Activated naive CD4-positive, alpha-beta T cell (primary cell): ENCODE data around the gene SHC1.

Source experiments
- DNase-seq, 4 experiments: peaks; one replicate each; lab custom pipeline; 2025; lab: John Stamatoyannopoulos, UW

The SHC1 gene, protein sequence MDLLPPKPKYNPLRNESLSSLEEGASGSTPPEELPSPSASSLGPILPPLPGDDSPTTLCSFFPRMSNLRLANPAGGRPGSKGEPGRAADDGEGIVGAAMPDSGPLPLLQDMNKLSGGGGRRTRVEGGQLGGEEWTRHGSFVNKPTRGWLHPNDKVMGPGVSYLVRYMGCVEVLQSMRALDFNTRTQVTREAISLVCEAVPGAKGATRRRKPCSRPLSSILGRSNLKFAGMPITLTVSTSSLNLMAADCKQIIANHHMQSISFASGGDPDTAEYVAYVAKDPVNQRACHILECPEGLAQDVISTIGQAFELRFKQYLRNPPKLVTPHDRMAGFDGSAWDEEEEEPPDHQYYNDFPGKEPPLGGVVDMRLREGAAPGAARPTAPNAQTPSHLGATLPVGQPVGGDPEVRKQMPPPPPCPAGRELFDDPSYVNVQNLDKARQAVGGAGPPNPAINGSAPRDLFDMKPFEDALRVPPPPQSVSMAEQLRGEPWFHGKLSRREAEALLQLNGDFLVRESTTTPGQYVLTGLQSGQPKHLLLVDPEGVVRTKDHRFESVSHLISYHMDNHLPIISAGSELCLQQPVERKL

DNA sequence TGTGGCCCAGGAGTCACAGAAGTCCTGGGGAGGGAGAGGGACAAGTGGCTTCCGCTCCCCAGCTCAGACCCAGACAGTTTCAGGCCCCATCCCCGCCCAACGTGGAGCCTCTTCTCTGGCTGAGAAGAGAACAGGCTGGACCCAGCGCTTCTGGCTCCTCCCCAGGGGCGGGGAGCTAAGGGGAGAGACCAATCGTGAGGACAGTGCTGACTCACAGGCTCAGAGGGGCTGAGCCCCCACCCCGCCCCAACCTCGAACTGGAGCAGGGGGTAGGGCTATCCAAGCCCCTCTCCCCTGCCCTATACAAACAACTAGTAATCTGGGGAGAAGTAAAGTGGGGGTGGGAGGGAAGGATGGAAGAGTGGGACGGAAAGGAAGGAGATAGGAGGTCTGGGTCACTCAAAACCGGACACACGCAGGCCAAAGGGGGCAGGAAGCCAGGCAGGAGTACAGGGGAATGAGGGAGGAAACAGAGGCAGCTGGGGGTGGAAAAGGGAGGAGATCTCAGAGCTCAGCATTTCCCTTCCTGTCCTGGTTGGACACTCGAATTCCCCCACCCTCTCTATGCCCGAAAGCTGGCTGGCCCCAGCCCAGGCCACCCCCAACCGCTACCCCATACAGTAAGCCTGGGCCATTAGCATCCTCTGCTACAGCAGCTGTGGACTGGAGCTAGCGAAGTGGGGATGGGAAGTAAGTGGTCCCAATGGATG is at the start of gene SHC1:
SHC1 (minus strand) TSS at position 117 of the 710 bp plus-strand sequence. CDS start 221 bp downstream, outside the sequence.
- peak in 1 of 4 experiments; percentile 20 for DNase-seq

DNA sequence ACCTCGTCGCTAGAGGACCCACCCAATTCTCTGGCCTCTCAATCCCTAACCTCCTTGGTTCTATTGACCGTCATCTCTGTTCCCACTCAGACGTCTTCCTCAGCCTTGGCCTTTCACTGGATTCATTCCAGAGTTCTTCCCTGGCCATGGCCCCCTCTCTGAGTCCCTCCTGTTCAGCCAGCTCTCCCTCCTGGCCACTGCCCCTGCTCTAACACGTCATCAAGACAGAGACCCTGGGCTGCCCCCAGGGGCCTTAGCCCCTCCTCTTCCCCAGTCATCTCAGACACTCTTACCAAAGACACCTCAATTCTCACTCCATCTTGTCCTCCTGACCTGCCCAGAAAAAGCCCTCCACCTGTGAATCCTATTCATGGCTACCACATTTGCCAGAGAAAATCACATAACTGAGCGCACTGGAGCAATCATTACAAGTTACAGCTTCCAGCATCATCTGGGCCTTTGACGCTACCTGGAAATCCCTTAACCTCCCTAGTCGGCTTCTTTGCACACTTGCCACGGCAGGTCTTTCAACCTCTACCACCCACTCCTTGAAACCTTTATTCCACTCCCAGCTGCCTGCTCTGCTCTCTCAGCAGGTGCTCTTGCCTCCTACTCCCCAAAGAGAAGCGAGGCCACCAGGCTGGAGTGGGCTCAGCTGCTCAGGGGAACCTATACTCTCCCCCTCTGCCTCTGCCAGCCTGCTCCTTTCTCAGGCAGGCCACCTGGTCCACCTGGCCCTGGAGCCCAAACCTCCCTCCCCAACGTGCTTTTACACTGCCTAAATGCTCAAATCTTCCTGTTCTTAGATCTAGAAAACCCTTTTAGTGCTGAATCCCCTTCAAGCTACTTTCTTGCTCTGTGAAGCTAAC is 49.1 kb upstream of the SHC1 start:
- DNase-seq, result no peak

DNA sequence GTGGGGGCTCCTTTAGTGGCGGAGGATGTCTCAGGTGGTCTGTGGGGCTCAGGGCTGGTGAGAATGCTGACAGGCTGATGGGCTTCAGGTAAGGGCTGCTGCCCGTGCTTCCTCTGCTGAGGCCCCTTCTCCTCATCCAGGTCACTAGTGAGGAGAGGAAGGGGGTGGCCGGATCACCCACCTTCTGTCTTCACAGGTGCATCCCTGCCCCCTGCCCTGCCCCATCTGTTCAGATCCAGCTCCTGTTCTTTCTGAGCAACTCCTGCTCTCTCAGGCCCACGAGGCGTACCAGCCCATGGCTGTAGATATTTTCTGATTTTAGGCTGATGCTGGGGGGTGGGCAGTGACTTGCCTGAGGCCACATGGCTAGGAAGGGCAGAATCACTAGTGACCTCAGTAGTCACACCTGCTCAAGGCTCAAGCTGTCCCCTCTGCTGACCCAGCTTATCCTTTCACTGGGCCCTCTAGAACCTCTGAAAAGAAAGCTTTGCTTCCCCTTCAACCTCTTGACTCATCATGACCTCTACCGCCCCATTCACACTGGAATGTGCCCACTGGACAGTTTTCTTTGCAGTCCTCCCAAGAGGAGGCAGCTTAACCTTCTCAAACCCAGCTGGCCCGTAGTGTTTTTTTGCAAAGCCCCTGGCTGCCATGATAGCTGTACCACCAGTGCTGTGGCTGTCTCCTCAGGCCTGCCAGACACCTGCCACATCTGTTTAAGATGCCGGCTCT is 48.2 kb upstream of the SHC1 start:
- DNase-seq, result no peak

DNA sequence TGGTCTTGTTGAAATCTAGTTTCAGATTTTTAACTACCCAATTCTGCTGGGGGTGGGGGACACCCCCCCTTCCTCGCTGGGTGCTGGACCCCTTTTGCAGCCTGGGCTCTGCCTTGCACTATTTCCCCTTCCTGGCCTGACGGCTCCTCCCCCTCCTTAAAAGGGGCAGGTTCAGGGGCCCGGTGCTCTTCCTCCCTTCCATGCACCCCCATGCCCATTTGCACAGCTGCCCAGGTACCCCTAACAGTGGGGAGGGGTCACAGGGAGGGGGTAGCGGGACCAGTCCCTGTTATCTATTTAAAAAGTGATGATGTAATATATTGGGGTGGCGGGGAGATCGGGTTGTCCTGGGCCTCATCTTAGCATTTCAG is 47.4 kb upstream of the SHC1 start:
- DNase-seq, result no peak

DNA sequence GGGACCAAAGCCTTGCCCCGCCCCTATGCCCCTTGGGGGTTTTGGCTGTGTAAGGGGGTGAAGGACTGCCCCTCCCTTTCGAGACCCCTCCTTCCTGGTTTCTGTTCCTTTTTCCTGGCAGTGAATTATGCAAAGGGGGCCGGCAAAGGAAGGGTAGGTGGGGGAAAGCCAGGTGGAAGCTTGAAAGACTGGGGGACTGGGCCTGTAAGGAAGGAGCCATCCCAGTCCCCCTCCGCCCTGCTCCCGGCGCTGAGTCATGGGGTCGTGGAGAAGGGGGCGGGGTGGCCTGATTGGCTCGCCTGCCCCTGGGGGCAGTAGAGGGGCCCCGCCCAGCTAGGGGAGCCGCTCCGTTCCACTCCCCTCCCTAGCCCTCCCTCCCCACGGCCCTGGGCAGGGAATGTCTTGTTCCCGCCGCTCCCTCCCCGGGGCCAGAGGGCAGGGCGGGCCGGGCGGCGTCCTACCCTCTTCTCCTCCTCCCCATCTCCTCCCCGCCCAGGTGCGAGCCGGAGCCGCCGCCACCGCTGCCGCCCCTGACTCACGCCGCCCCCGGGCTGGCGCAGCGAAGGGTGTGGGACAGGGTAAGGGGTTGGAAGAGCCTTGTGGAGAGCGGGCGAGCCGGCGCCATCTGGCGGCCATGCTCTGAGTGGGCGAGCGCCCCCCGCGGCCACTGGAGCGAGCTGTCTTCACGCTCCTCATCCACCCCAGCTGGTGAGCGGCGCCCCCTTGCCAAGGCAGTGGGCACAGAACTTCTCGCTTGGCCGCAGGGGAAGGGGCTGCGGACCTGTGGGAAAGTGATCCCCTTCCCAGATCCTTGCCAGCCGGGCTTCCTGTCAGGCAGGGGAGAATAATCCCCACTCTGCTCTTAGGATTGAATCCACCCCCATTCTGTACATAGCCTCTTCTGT is 46.7 kb upstream of the SHC1 start:
- peak; percentile 77 to 89 (median 80) for DNase-seq

DNA sequence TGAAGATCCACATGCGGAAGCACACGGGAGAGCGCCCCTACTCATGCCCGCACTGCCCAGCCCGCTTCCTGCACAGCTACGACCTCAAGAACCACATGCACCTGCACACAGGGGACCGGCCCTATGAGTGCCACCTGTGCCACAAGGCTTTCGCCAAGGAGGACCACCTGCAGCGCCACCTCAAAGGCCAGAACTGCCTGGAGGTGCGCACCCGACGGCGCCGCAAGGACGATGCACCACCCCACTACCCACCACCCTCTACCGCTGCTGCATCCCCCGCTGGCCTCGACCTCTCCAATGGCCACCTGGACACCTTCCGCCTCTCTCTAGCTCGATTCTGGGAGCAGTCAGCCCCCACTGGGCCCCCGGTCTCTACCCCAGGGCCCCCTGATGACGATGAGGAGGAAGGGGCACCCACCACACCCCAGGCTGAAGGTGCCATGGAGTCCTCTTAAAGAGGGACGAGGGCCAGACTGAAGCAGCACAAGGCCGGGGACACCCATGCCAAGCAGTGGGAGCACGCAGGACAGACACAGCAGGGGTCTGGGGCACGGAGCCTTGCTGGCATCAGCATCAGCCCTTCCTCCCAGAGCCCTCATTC is 45.8 kb upstream of the SHC1 start:
- DNase-seq, result no peak

DNA sequence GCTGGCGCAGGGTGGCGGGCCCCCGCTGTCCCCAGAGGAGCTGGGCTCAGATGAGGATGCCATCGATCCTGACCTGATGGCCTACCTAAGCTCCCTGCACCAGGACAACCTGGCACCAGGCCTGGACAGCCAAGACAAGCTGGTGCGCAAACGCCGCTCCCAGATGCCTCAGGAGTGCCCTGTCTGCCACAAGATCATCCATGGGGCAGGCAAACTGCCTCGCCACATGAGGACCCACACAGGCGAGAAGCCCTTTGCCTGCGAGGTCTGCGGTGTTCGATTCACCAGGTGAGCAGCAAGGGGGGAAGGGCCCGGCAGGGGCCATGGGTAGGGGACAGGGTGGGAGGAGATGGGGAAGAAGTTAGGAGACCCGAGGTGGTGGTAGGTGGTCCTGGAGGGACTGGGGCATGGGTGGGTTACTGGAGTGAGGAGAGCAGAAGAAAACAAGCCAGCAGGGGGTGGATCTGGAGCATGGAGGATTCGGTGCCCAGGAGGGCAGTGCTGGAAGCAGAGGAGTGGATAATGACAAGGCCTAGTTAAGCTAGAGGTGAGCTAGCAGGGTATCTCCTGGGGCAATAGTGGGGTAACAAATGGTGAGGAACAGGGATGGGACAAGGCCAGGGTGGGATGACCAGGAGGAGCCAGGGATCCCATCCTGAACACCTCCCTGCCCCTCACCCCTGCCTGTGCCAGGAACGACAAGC is 45.1 kb upstream of the SHC1 start:
- DNase-seq, result no peak

DNA sequence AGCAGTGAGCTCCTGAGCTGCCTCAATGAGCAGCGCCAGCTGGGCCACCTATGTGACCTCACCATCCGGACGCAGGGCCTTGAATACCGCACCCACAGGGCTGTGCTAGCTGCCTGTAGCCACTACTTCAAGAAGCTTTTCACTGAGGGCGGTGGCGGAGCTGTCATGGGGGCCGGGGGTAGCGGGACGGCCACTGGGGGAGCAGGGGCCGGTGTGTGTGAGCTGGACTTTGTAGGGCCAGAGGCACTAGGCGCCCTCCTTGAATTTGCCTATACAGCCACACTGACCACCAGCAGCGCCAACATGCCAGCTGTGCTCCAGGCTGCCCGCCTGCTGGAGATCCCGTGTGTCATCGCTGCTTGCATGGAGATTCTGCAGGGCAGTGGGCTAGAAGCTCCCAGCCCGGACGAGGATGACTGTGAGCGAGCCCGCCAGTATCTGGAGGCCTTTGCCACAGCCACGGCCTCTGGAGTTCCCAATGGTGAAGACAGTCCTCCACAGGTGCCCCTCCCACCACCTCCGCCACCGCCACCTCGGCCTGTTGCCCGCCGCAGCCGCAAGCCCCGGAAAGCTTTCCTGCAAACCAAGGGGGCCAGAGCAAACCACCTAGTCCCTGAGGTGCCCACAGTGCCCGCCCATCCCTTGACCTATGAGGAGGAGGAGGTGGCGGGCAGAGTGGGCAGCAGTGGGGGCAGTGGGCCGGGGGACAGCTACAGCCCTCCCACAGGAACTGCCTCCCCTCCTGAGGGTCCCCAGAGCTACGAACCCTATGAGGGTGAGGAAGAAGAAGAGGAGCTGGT is 44.4 kb upstream of the SHC1 start:
- no peak for DNase-seq

DNA sequence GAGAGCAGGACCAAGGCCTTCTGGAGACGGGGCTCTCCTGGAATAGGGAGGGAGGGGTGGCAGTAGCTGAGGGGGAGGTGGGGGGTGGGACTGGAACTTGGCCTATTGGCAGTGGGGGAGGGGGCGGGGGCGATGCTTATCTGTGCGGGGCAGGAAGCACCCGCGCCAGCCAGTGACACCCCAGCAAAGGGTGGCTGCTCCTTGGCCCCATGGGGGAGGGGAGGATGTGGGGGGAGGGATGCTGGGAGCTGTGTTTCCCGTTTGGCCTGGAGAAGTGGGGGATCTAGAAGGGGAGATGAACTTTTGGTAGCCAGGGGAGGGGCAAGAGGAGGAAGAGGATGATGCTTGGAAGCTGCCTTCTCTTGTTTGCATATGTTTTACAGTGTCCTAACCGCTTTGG is 43.1 kb upstream of the SHC1 start:
- DNase-seq, result peak in 2 of 4 experiments; percentile 37 to 60

DNA sequence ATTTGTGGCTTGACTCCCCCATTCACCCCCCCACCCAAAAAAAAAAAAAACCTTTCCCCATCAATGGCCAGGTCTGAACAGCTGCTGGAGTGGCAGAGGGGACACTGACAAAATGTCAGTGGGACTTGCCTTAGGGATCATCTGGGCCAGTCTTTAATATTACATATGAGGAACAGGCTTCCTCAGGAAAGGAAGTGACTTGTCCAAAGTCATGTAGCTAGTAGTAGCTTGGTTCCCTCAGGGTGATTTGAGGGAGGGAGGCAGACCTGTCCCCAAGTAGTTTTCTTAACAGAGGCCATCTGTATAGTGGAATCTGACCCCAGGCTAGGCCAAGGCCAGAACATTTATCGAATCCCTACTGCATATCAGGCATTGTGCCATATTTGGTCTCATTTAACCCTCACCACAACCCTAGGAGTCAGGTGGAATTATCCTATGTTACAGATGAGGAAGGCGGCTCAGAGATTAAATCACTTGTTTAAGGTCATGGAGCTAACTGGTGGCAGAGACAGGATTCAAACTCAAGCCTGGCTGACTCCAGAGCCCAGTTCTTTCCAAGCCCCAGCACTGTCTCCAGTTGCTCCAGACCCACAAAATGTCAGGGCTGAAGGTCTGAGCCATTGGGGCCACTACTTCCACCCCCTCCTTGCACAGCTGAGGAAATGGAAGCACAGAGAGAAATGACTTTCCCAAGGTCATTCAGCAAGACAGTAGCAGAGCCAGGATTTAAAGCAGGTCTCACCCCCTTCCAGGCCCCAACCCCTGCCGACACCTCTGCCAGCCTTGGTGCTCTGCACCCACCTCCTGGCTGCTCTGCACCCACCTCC is 42.4 kb upstream of the SHC1 start:
- no peak for DNase-seq

DNA sequence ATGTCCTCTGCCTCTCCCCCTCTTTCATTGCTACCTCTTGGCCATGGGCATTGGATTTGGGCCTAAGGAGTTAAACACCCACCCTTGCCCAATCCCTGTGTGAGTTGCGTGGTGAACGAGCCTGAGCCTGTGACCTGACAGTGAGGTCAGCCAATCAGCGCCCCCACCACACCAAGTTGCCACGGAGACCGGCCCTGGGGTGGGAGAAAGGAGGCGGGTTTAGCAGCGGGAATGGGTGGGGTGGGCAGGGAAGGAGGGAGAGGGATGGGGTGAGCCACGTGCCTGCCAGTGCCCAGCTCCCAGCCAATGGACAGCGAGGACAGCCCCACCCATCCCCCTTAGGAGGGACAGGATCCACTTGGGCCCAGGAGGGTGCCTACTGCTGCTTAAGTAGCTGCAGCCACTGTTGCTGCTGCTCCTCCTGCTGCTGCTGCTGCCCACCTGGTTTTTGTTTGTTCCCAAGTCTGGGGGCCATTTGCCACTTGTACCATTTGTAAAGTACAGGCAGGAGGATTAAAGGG is 41.5 kb upstream of the SHC1 start:
- DNase-seq, result no peak

DNA sequence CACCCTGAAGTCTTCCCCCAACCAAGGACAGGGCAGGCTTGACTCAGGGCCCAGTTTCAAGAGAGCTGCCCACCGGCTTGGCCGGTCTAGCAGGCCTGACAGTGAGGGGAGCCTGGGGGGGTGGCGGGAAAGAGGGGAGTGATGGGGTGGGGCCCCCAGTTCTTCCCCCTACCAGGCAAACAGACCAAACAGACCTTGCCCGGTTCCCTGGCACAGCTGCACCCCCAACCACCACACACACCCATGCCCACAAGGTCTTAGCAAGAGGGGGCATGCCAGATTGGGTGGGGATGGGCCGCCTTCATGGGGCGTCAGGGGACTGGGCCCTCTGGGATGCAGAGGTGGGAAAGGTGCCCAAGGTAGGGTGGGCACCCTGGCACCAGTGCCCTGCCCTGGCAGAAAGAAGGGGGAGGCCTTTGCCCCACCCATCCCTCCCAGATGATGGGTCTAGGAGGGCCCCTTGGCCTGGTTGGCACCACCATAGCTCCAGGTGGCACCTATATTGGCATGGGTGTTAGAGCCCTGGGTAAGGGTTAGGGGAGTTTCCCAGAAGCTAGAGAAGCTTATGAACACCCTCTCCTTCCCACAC is 41.0 kb upstream of the SHC1 start:
- DNase-seq, result no peak

DNA sequence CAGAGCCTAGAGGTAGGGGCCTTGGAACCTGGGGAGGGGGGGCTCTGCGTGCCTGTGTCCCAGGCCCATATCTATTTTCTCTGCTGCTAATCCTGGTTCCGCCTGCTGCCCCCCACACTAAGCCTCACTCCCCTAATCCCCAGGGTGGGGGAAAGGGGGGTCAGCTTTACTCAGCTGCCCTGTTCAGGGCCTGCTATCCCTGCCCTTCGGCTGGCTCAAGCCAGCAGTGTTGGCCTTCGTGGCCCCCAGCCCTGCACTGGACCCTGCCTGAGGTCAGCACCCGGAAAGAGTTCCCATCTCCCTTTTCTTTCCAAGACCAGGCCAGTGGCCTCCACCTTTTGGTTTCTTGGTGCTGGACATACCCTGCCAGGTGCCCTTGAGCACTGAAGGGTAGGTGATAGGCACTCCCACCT is 40.5 kb upstream of the SHC1 start:
- DNase-seq, result no peak

DNA sequence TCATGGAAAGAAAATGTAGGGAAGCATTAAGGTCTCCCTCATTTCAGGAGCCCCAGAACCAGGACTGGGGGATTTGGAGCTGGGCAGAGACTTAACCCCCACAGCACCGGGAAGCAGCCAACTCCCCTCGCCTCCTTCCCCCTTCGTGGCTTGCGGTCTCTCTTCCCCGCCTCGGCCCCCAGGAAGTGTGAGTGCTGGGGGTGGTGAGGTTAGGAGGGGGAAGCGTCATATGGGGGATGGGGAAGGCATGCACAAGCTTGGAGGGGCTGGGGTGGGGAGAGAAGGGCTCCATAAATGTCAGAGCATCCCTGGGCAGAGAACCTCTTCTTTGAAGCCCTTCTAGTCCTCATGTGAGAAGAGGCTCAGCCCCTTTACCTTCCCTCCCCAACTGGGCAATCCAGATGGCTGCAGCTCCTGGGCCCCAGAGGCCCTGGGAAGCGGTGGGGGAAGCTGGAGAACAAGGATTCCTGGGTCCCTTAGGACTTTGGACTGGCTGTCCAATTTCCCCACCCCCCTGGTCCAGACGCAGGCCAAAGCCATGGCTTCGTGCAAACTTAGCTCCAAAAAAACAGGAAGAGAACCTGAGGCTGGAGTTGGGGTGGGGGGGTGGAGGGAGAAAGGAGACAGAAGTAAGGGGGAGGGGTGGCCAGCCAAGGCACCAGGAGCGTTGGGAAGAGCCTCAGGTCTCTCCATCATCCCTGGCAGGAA is 39.8 kb upstream of the SHC1 start:
- no peak for DNase-seq

DNA sequence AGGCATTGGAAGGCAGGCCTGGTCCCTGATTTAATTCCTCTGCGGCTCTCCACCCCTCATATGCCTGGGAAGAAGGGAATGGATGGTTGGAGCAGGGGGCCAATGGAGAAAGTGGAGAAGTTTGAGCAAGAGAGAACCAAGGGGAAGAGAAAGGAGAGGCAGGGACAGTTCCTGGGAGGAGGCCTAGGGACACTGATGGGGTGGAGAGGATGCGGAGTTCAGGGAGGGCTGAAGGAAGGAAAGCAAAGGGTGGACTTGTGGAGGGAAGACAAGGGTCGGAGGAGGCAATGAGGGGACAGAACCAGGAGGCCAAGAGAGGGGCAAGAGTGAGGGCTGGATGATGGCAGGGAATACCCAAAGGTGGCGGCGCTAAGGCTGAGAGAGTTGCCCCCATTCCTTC is 39.2 kb upstream of the SHC1 start:
- DNase-seq, result no peak

DNA sequence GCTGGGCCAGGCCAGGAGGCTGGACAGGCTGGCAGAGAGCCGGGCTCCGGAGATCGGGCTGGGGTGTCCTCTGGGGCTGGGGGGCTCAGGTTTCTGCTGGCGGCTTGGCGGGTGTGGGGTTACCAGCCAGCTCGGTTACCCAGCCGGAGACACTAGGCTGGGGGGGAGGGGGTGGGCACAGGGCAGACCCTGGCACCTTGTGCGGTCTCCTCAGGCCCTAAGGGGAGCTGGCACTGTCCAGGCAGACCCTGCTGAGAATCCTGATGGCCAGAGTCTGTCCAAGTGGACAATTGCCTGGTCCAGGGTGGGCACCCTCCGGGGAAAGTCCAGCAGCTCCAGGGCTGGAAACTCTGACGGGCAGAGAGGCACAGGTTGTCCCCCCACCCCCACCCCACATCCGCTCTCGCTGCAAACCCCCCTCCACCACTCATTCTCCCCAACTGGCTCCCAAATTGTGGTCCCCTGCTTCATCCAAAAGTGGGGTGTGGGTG is 38.7 kb upstream of the SHC1 start:
- DNase-seq, result no peak
